BLaER1 (cell line): ENCODE measurements around the gene ANKRD50.

Experiments
- H3K27ac ChIP-seq: shearing (Covaris generic); formaldehyde crosslinking; 2 replicates; pipeline ENCODE4 v1.8.1; 2022
- H3K27me3 ChIP-seq: shearing (Covaris generic); formaldehyde crosslinking; 2 replicates; pipeline ENCODE4 v1.8.1; 2022
- H3K36me3 ChIP-seq: shearing (Covaris generic); formaldehyde crosslinking; 2 replicates; pipeline ENCODE4 v1.8.1; 2022
- H3K4me1 ChIP-seq: shearing (Covaris generic); formaldehyde crosslinking; 2 replicates; pipeline ENCODE4 v1.8.1; 2022
- H3K4me2 ChIP-seq: shearing (Covaris generic); formaldehyde crosslinking; 2 replicates; pipeline ENCODE4 v1.8.1; 2022
- H3K4me3 ChIP-seq: shearing (Covaris generic); formaldehyde crosslinking; 2 replicates; pipeline ENCODE4 v1.8.1; 2022
- H3K9ac ChIP-seq: shearing (Covaris generic); formaldehyde crosslinking; 2 replicates; pipeline ENCODE4 v1.8.1; 2022
- H3K9me3 ChIP-seq: shearing (Covaris generic); formaldehyde crosslinking; 2 replicates; pipeline ENCODE4 v1.8.1; 2022
- H4K20me1 ChIP-seq: shearing (Covaris generic); formaldehyde crosslinking; 2 replicates; pipeline ENCODE4 v1.8.1; 2022
- Cebpa-rat ChIP-seq: shearing (Covaris generic); IDR thresholded peaks from 2 replicates; pipeline ENCODE4 v1.8.1; 2022

ANKRD50 gene

GRCh38 chr4:124691801-124692200, 20.7 kb downstream of the ANKRD50 start:
- Histone ChIP-seq H3K9me3 (peaks cover 43% of the 10 kb centered on the region), H3K4me2 (no peak overlapping the region), H3K27me3 (no peaks in the 10 kb centered on the region), H3K36me3 (peaks cover 56% of the 10 kb centered on the region), H4K20me1 (peaks cover 18% of the 10 kb centered on the region; the same call in 1 of the 2 replicates), H3K4me3 (no peak overlapping the region), H3K27ac (no peak overlapping the region), H3K4me1 (no peaks in the 10 kb centered on the region), H3K9ac (no peak overlapping the region)
- TF ChIP-seq Cebpa-rat, result no peak

DNA sequence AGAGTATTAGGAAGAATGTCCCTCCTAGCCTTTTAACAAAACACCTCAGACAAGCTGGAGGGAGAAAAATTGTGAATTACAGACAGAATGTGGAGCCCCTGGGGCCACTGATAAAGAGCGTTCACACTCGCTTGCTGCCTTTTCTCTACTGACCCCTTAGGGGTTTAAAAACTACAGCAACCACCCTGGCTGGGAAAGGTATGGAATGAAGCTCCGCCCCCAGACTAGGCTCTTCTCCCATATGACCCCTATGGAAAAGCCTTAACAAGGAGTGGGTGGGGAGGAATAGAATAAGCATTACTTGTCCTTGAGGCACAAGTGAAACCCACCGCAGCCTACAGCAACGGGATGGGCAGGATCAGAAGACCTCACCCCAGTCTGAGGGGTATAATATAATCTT, 26.3 kb downstream of the ANKRD50 start:
- no peak overlapping the region for H3K27ac ChIP-seq
- H3K36me3 ChIP-seq, result peaks cover 51% of the 10 kb centered on the region
- no peaks in the 10 kb centered on the region for H3K27me3 ChIP-seq
- H3K9me3 ChIP-seq, result peaks cover 22% of the 10 kb centered on the region
- no peak overlapping the region for H3K9ac ChIP-seq
- H3K4me2 ChIP-seq, result no peak overlapping the region
- no peak overlapping the region for H3K4me3 ChIP-seq
- H4K20me1 ChIP-seq, result peaks cover 26% of the 10 kb centered on the region
- H3K4me1 ChIP-seq, result no peaks in the 10 kb centered on the region
- TF ChIP-seq Cebpa-rat, result no peak

GRCh38 chr4:124685851-124686250, 26.7 kb downstream of the ANKRD50 start:
- H4K20me1 ChIP-seq, result peaks cover 30% of the 10 kb centered on the region
- TF ChIP-seq Cebpa-rat, result no peak
- H3K36me3 ChIP-seq, result peaks cover 52% of the 10 kb centered on the region
- no peaks in the 10 kb centered on the region for H3K4me1 ChIP-seq
- H3K9ac ChIP-seq, result no peak overlapping the region
- H3K4me3 ChIP-seq, result no peak overlapping the region
- H3K9me3 ChIP-seq, result peaks cover 21% of the 10 kb centered on the region
- no peak overlapping the region for H3K27ac ChIP-seq
- H3K27me3 ChIP-seq, result no peaks in the 10 kb centered on the region
- no peak overlapping the region for H3K4me2 ChIP-seq

DNA sequence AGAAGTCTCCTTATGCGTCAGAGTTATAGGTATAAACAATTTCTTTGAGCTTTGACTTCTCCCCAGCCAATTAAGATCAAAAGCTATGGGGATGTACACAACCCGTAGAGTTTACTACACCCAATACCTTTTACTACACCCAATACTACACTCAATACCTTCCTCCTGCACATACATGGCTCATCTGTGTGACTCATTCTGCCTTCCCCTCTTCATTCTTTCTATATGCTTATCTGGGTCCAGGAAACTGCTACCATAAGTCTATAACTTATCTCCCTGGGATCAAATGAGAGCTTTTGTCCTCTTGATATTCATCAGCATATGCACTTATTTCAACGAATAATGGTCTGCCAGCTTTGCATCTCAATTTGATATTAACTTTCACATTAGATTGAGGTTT, 28.2 kb downstream of the ANKRD50 start:
- Histone ChIP-seq H3K27ac (no peak overlapping the region), H3K36me3 (peaks cover 53% of the 10 kb centered on the region), H3K27me3 (no peaks in the 10 kb centered on the region), H3K4me1 (no peaks in the 10 kb centered on the region), H3K4me3 (no peak overlapping the region), H3K9me3 (peaks cover 18% of the 10 kb centered on the region), H3K9ac (no peak overlapping the region), H4K20me1 (peaks cover 45% of the 10 kb centered on the region), H3K4me2 (no peak overlapping the region)
- TF ChIP-seq Cebpa-rat, result no peak

GRCh38 chr4:124682384-124682783, 30.1 kb downstream of the ANKRD50 start:
- Histone ChIP-seq H3K4me2 (no peak overlapping the region), H3K9me3 (no peaks in the 10 kb centered on the region; the same call in 1 of the 2 replicates), H3K4me3 (no peak overlapping the region), H4K20me1 (peaks cover 57% of the 10 kb centered on the region), H3K27ac (no peak overlapping the region), H3K4me1 (no peaks in the 10 kb centered on the region), H3K36me3 (peaks cover 50% of the 10 kb centered on the region), H3K27me3 (no peaks in the 10 kb centered on the region), H3K9ac (no peak overlapping the region)
- TF ChIP-seq Cebpa-rat, result no peak

GRCh38 chr4:124666496-124666895, 46.0 kb downstream of the ANKRD50 start:
- Histone ChIP-seq H3K9ac (no peak overlapping the region), H3K4me1 (no peaks in the 10 kb centered on the region), H3K9me3 (peaks cover 10% of the 10 kb centered on the region; the same call in 1 of the 2 replicates), H4K20me1 (0 out of 2 replicates have a peak, but pooled peaks cover 7% of the 10 kb centered on the region), H3K4me2 (no peak overlapping the region), H3K27me3 (no peaks in the 10 kb centered on the region), H3K36me3 (peaks cover 35% of the 10 kb centered on the region), H3K27ac (no peak overlapping the region), H3K4me3 (no peak overlapping the region)
- no peak for TF ChIP-seq Cebpa-rat

DNA sequence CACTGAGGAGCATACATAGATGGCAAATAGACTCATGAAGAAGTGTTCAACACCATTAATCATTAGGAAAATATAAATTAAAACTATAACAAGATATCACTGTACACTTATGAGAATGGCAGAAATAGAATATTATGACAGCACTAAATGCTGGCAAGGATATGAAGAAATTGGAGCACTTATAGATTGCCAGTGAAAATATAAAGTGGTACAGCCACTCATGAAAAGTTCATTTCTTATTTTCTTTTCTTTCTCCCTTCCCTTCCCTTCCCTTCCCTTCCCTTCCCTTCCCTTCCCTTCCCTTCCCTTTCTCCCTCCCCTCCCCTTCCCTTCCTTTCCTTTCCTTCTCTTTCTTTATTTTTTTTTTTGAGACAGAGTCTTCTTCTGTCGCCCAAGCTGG, 53.7 kb downstream of the ANKRD50 start:
- Histone ChIP-seq H3K4me1 (no peaks in the 10 kb centered on the region), H4K20me1 (no peaks in the 10 kb centered on the region), H3K9me3 (no peaks in the 10 kb centered on the region), H3K4me2 (no peak overlapping the region), H3K9ac (no peak overlapping the region), H3K27ac (no peak overlapping the region), H3K36me3 (no peaks in the 10 kb centered on the region), H3K27me3 (no peaks in the 10 kb centered on the region), H3K4me3 (no peak overlapping the region)
- no peak for TF ChIP-seq Cebpa-rat

- Histone ChIP-seq H3K4me2 (no peak overlapping the region), H3K27me3 (no peaks in the 10 kb centered on the region), H3K4me3 (no peak overlapping the region), H3K4me1 (no peaks in the 10 kb centered on the region), H4K20me1 (no peaks in the 10 kb centered on the region), H3K36me3 (no peaks in the 10 kb centered on the region), H3K9ac (no peak overlapping the region), H3K27ac (no peak overlapping the region), H3K9me3 (peaks cover 12% of the 10 kb centered on the region)
- TF ChIP-seq Cebpa-rat, result no peak
Observed at GRCh38 chr4:124650614-124651013, 61.9 kb downstream of the ANKRD50 start.

DNA sequence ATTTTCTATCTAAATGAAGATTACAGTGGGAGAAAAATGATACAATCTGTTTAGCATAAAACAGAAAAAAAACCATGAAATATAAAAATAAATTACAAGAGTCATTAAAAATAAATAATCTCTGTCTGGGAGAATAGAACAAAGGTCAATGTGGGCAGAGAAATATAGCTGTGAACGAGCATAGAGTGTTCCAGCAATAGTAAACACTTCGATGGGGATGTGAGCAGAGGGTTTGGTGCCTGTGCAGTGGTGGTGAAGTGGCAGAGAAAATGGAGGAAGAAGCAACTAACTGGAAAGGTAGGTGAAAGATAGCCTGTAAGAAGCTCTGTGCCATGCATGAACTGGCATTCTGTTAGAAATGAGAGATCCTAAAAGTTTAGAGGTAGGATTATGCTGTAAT, 64.9 kb downstream of the ANKRD50 start:
- H3K9me3 ChIP-seq, result peaks cover 12% of the 10 kb centered on the region
- no peaks in the 10 kb centered on the region for H3K36me3 ChIP-seq
- H3K4me1 ChIP-seq, result no peaks in the 10 kb centered on the region
- H3K4me2 ChIP-seq, result no peak overlapping the region
- H3K27ac ChIP-seq, result no peak overlapping the region
- no peak overlapping the region for H3K4me3 ChIP-seq
- no peaks in the 10 kb centered on the region for H4K20me1 ChIP-seq
- TF ChIP-seq Cebpa-rat, result no peak
- no peaks in the 10 kb centered on the region for H3K27me3 ChIP-seq
- H3K9ac ChIP-seq, result no peak overlapping the region

DNA sequence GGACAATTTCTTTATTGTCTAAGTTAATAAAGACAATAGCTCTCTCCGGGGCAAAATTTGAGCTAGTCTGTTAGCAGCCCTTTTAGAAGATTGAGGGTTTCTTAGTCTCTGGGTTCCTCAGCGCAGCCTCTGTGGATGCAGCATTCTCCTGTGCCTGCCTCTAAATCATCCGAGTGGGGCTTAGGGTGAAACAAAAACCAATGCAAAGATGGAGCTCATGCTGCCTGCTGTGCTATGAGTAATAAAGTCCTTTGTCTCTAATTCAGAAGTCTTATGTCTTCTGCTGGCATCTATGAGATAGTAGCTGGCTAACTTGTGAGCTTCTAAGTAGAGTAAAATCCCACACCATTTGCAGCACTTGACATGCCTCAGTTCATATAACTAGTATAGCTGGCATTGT, 67.9 kb downstream of the ANKRD50 start:
- Histone ChIP-seq H3K4me3 (no peak overlapping the region), H4K20me1 (no peaks in the 10 kb centered on the region), H3K27me3 (no peaks in the 10 kb centered on the region)

GRCh38 chr4:124642846-124643245, 69.7 kb downstream of the ANKRD50 start:
- Histone ChIP-seq H3K4me2 (no peak overlapping the region), H3K36me3 (no peaks in the 10 kb centered on the region), H4K20me1 (no peaks in the 10 kb centered on the region), H3K4me3 (no peak overlapping the region), H3K9ac (no peak overlapping the region), H3K4me1 (peaks cover 4% of the 10 kb centered on the region; the same call in 1 of the 2 replicates), H3K9me3 (no peaks in the 10 kb centered on the region), H3K27ac (no peak overlapping the region), H3K27me3 (no peaks in the 10 kb centered on the region)
- TF ChIP-seq Cebpa-rat, result no peak

More for the DNA sequence above, 67.9 kb downstream of the ANKRD50 start:
- TF ChIP-seq Cebpa-rat, result no peak
- no peak overlapping the region for H3K9ac ChIP-seq
- no peak overlapping the region for H3K27ac ChIP-seq
- no peaks in the 10 kb centered on the region for H3K9me3 ChIP-seq
- peaks cover 4% of the 10 kb centered on the region; the same call in 1 of the 2 replicates for H3K4me1 ChIP-seq
- no peaks in the 10 kb centered on the region for H3K36me3 ChIP-seq
- no peak overlapping the region for H3K4me2 ChIP-seq
